H9 (cell line): Measurements from ENCODE around the gene HDHD3. TPM values are rescaled to one million over a fixed set of nuclear protein-coding genes. Genes with fewer than 3 reads are reported as not detected.

Experiments
- DNase-seq: peaks from one replicate; pipeline ENCODE4 v3.0.0-alpha.2; 2017
- H2AFZ ChIP-seq: one replicate; pipeline ENCODE4 v1.6.1; 2013; ENCODE audit warnings: mild to moderate bottlenecking, low read length, control low read depth, moderate library complexity
- H2AK5ac ChIP-seq: 2 replicates; pipeline ENCODE4 v1.6.1; 2013; ENCODE audit warnings: low read length, control low read depth, mixed read lengths; ENCODE audit not compliant: insufficient read length
- H2BK120ac ChIP-seq: one replicate; pipeline ENCODE4 v1.6.1; 2013; ENCODE audit warnings: low read depth, mild to moderate bottlenecking, low read length, control low read depth, inconsistent platforms; ENCODE audit not compliant: poor library complexity, severe bottlenecking
- H2BK12ac ChIP-seq: 2 replicates; pipeline ENCODE4 v1.6.1; 2013; ENCODE audit warnings: low read length, control low read depth, mixed read lengths, low read depth; ENCODE audit not compliant: insufficient read length
- H2BK15ac ChIP-seq: 2 replicates; pipeline ENCODE4 v1.6.1; 2013; ENCODE audit warnings: low read depth, low read length, control low read depth
- H2BK20ac ChIP-seq: one replicate; pipeline ENCODE4 v1.6.1; 2013; ENCODE audit warnings: low read depth, mild to moderate bottlenecking, low read length, control low read depth, inconsistent platforms; ENCODE audit not compliant: poor library complexity, severe bottlenecking
- H2BK5ac ChIP-seq: 2 replicates; pipeline ENCODE4 v1.6.1; 2013; ENCODE audit warnings: low read length, control low read depth, mixed read lengths; ENCODE audit not compliant: insufficient read length
- H3K14ac ChIP-seq: 2 replicates; pipeline ENCODE4 v1.6.1; 2013; ENCODE audit warnings: low read length, control low read depth; ENCODE audit not compliant: insufficient read depth
- H3K18ac ChIP-seq: 2 replicates; pipeline ENCODE4 v1.6.1; 2013; ENCODE audit warnings: low read depth, mild to moderate bottlenecking, mixed read lengths, low read length, control low read depth; ENCODE audit not compliant: insufficient read length
- H3K23ac ChIP-seq: 2 replicates; pipeline ENCODE4 v1.6.1; 2013; ENCODE audit warnings: low read length, control low read depth, mixed read lengths, low read depth; ENCODE audit not compliant: insufficient read length
- H3K23me2 ChIP-seq: 2 replicates; pipeline ENCODE4 v1.6.1; 2013; ENCODE audit warnings: low read depth, mild to moderate bottlenecking, mixed read lengths, low read length, control low read depth; ENCODE audit not compliant: insufficient read length, poor library complexity, severe bottlenecking
- H3K27ac ChIP-seq: 2 replicates; pipeline ENCODE4 v1.5.1; 2013; ENCODE audit warnings: low read length, control low read depth, mixed read lengths, low read depth; ENCODE audit not compliant: insufficient read length
- H3K27me3 ChIP-seq: 2 replicates; pipeline ENCODE4 v1.6.1; 2013; ENCODE audit warnings: low read length, control low read depth, inconsistent platforms; ENCODE audit not compliant: insufficient read depth
- H3K4ac ChIP-seq: 2 replicates; pipeline ENCODE4 v1.6.1; 2013; ENCODE audit warnings: low read depth, mild to moderate bottlenecking, control low read depth, inconsistent platforms, low read length, moderate library complexity
- H3K4me1 ChIP-seq: 2 replicates; pipeline ENCODE4 v1.6.1; 2013; ENCODE audit warnings: low read length, control low read depth, inconsistent platforms; ENCODE audit not compliant: insufficient read depth
- H3K4me2 ChIP-seq: 2 replicates; pipeline ENCODE4 v1.6.1; 2013; ENCODE audit warnings: low read length, control low read depth, mixed read lengths; ENCODE audit not compliant: insufficient read length, insufficient read depth
- H3K56ac ChIP-seq: 2 replicates; pipeline ENCODE4 v1.6.1; 2013; ENCODE audit warnings: low read depth, mild to moderate bottlenecking, mixed read lengths, low read length, control low read depth; ENCODE audit not compliant: insufficient read length
- H3K79me1 ChIP-seq: 2 replicates; pipeline ENCODE4 v1.6.1; 2013; ENCODE audit warnings: low read depth, mild to moderate bottlenecking, moderate library complexity, low read length, control low read depth, inconsistent platforms; ENCODE audit not compliant: insufficient read depth, poor library complexity, severe bottlenecking
- H3K79me2 ChIP-seq: 2 replicates; pipeline ENCODE4 v1.6.1; 2013; ENCODE audit warnings: low read length, control low read depth, inconsistent platforms; ENCODE audit not compliant: insufficient read depth
- H3K9ac ChIP-seq: 2 replicates; pipeline ENCODE4 v1.6.1; 2013; ENCODE audit warnings: low read length, control low read depth, mixed read lengths; ENCODE audit not compliant: insufficient read length; ENCODE audit errors: extremely low read depth
- H3K9me3 ChIP-seq: one replicate; pipeline ENCODE4 v1.6.1; 2013; ENCODE audit warnings: low read depth, low read length, inconsistent platforms; ENCODE audit not compliant: control insufficient read depth
- H3T11ph ChIP-seq: one replicate; pipeline ENCODE4 v1.6.1; 2013; ENCODE audit warnings: mild to moderate bottlenecking, low read length, control low read depth, inconsistent platforms
- H4K20me1 ChIP-seq: one replicate; pipeline ENCODE4 v1.6.1; 2013; ENCODE audit not compliant: control insufficient read depth, insufficient read length, insufficient read depth
- H4K5ac ChIP-seq: 2 replicates; pipeline ENCODE4 v1.6.1; 2013; ENCODE audit warnings: low read depth, mild to moderate bottlenecking, mixed read lengths, low read length, control low read depth; ENCODE audit not compliant: insufficient read length
- H4K8ac ChIP-seq: replicated peaks from 2 replicates; pipeline ENCODE4 v1.6.1; 2013; ENCODE audit warnings: low read length, control low read depth, mixed read lengths, low read depth; ENCODE audit not compliant: insufficient read length
- H4K91ac ChIP-seq: 2 replicates; pipeline ENCODE4 v1.6.1; 2013; ENCODE audit warnings: low read depth, mild to moderate bottlenecking, moderate library complexity, mixed read lengths, low read length, control low read depth; ENCODE audit not compliant: insufficient read length
- H3K27ac Mint-ChIP-seq, 3 experiments: 2 replicates in 2 of 3; 3 replicates in 1 of 3; pipeline ENCODE4 v1.8.0; 2020 to 2021; ENCODE audit warnings: mixed read lengths in 3 of 3, mild to moderate bottlenecking in 1 of 3, moderate library complexity in 1 of 3
- H3K27me3 Mint-ChIP-seq: 2 replicates; pipeline ENCODE4 v1.8.0; 2021; ENCODE audit warnings: low read depth, mild to moderate bottlenecking, moderate library complexity, mixed read lengths
- H3K36me3 Mint-ChIP-seq, 3 experiments: 2 replicates in 2 of 3; 3 replicates in 1 of 3; pipeline ENCODE4 v1.8.0; 2020 to 2021; ENCODE audit warnings: low read depth in 3 of 3, mixed read lengths in 3 of 3; ENCODE audit not compliant: insufficient read depth in 1 of 3
- H3K4me1 Mint-ChIP-seq, 2 experiments: 2 replicates each; pipeline ENCODE4 v1.8.0; 2020; ENCODE audit warnings: mixed read lengths in 2 of 2
- H3K4me3 Mint-ChIP-seq, 2 experiments: 2 replicates in 1 of 2; 3 replicates in 1 of 2; pipeline ENCODE4 v1.8.0; 2020 to 2021; ENCODE audit warnings: mild to moderate bottlenecking in 2 of 2, mixed read lengths in 2 of 2, moderate library complexity in 1 of 2
- H3K9me3 Mint-ChIP-seq, 2 experiments: 2 replicates in 1 of 2; 3 replicates in 1 of 2; pipeline ENCODE4 v1.8.0; 2020; ENCODE audit warnings: mild to moderate bottlenecking in 2 of 2, mixed read lengths in 2 of 2, moderate library complexity in 1 of 2
- WGBS: extraction: QIAGEN DNeasy Blood & Tissue Kit; methylation state at CpG from one replicate; pipeline ENCODE4 v1.1.7; 2013; ENCODE audit warnings: missing lambda C conversion rate, low lambda C conversion rate, mixed read lengths; ENCODE audit not compliant: insufficient read length; ENCODE audit errors: extremely low coverage; 5-methylcytosine and 5-hydroxymethylcytosine counted together
- total RNA-seq: library from RNA; stranded (reverse); gene quantifications from 2 replicates; pipeline ENCODE4 v1.2.1, GENCODE V29; 2021
- TF ChIP-seq, protein P1 (sequence below): fragments of 200-600 bp; sonication (generic); conservative IDR thresholded peaks from 3 replicates; pipeline ENCODE4 v1.8.0; 2021; ENCODE audit warnings: antibody characterized with exemption, mild to moderate bottlenecking

The HDHD3 gene
- total RNA-seq, 1 experiment from 2014 or later: 10.9 TPM

DNA sequence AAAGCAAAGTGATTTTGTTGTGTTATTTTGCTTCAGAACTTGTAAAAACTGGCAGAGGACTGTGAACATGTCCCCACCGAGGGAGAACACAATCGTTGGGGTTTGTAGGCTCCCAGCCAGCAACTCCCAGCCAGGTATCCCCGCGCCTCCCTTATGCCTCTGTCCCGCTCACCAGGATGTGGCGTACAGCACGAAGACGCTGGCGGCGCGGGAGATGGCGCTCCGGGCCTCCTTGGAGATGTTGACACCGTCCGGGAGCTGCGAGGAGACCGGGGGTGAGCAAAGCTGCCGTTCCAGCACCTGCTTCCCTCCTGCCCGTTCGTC lies 33.1 kb upstream of the HDHD3 start:
- Histone ChIP-seq H3K27me3 (no peaks in the 10 kb centered on the region), H2AFZ (no peak overlapping the region), H4K91ac (no peak overlapping the region), H2BK120ac (no peak overlapping the region), H2AK5ac (no peak overlapping the region), H3K9me3 (no peaks in the 10 kb centered on the region), H2BK20ac (no peak overlapping the region), H3K14ac (peak overlapping the region; percentile 96), H3K23ac (no peak overlapping the region), H4K5ac (no peak overlapping the region), H3K4me1 (no peaks in the 10 kb centered on the region), H3K27ac (peak overlapping the region; percentile 88), H3K9ac (peak overlapping the region; percentile 93), H2BK15ac (no peak overlapping the region), H3K23me2 (peaks cover 11% of the 10 kb centered on the region), H3K56ac (no peak overlapping the region), H3T11ph (no peak overlapping the region), H3K79me2 (peaks cover 4% of the 10 kb centered on the region; the same call in 1 of the 2 replicates), H2BK12ac (no peak overlapping the region), H3K4ac (no peak overlapping the region; the same call in 1 of the 2 replicates), H4K8ac (no peak overlapping the region), H2BK5ac (peak overlapping the region; percentile 33), H3K18ac (peak overlapping the region; percentile 94), H4K20me1 (no peaks in the 10 kb centered on the region), H3K4me2 (peak overlapping the region; percentile 92), H3K79me1 (no peaks in the 10 kb centered on the region)
- H3K36me3 Mint-ChIP-seq: peaks cover 13 to 36% (median 30%) of the 10 kb centered on the region in 3 experiments; a peak in 6 of 7 replicates
- H3K27me3 Mint-ChIP-seq: no peaks in the 10 kb centered on the region
- no CpG with 5 or more reads among the region's 20 CpGs for WGBS
- no peak for DNase-seq
- peak overlapping the region; percentile 97 to 100 (median 100) for H3K27ac Mint-ChIP-seq
- peaks cover 9 to 18% of the 10 kb centered on the region in 2 experiments for H3K4me1 Mint-ChIP-seq
- no peaks in the 10 kb centered on the region for H3K9me3 Mint-ChIP-seq
- H3K4me3 Mint-ChIP-seq: peak overlapping the region; percentile 98 to 99
- TF ChIP-seq, protein P1, sequence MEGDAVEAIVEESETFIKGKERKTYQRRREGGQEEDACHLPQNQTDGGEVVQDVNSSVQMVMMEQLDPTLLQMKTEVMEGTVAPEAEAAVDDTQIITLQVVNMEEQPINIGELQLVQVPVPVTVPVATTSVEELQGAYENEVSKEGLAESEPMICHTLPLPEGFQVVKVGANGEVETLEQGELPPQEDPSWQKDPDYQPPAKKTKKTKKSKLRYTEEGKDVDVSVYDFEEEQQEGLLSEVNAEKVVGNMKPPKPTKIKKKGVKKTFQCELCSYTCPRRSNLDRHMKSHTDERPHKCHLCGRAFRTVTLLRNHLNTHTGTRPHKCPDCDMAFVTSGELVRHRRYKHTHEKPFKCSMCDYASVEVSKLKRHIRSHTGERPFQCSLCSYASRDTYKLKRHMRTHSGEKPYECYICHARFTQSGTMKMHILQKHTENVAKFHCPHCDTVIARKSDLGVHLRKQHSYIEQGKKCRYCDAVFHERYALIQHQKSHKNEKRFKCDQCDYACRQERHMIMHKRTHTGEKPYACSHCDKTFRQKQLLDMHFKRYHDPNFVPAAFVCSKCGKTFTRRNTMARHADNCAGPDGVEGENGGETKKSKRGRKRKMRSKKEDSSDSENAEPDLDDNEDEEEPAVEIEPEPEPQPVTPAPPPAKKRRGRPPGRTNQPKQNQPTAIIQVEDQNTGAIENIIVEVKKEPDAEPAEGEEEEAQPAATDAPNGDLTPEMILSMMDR: no peak
